PFSK-1 (cell line): ENCODE results near the gene IMP4.

Experiments used
- FOXP2 ChIP-seq: optimal IDR thresholded peaks from 2 replicates; pipeline ENCODE3; 2011; ENCODE audit warnings: borderline replicate concordance, control low read depth, inconsistent platforms; ENCODE audit not compliant: insufficient read depth; ENCODE audit errors: extremely low read length, extremely low read depth
- POLR2AphosphoS5 ChIP-seq: IDR thresholded peaks from 2 replicates; pipeline ENCODE4 v1.6.1; 2012; ENCODE audit warnings: low read depth, mild to moderate bottlenecking, control low read depth, low read length, moderate library complexity
- REST ChIP-seq, 2 experiments: IDR thresholded peaks; 2 replicates each; pipeline versions ENCODE4 v1.6.1 to v1.8.0; 2011 to 2012; ENCODE audit warnings: low read depth in 2 of 2, low read length in 2 of 2, control low read depth in 1 of 2, inconsistent platforms in 1 of 2, mild to moderate bottlenecking in 1 of 2, moderate library complexity in 1 of 2; ENCODE audit not compliant: insufficient read depth in 1 of 2
- SIN3A ChIP-seq: IDR thresholded peaks from 2 replicates; pipeline ENCODE4 v1.6.1; 2012; ENCODE audit warnings: mild to moderate bottlenecking, low read length, moderate library complexity, borderline replicate concordance; ENCODE audit not compliant: insufficient read depth
- TAF1 ChIP-seq: IDR thresholded peaks from 2 replicates; pipeline ENCODE4 v1.6.1; 2012; ENCODE audit warnings: low read length, control low read depth, borderline replicate concordance; ENCODE audit not compliant: insufficient read depth

IMP4 gene

GRCh38 chr2:130369311-130369964 is 26.7 kb downstream of the IMP4 start:
- TF ChIP-seq TAF1: no peak
- no peak for TF ChIP-seq FOXP2
- no peak for TF ChIP-seq POLR2AphosphoS5
- no peak for TF ChIP-seq REST (IDR thresholded peaks at IDR 0.05; ENCODE audit: insufficient read depth in 1 of 2, low read depth in 2 of 2, low read length in 2 of 2)
- TF ChIP-seq SIN3A: no peak

DNA sequence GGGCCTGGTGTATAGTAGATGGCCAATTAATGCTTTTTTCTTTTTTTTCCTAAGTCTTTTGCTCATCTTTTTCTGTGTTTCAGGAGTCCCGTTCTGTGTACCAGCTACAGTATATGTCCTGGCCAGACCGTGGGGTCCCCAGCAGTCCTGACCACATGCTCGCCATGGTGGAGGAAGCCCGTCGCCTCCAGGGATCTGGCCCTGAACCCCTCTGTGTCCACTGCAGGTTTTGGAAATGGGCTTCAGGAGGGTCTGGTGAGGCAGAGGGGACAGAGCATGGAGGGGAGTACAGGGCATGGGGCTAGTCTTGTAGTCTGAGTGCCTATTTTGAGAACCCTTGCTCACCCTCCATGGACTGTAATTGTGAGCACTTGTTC is 27.3 kb downstream of the IMP4 start:
- TF ChIP-seq TAF1: no peak

GRCh38 chr2:130370490-130370889 is 27.8 kb downstream of the IMP4 start:
- TF ChIP-seq POLR2AphosphoS5 (no peak), TAF1 (no peak), REST (IDR thresholded peaks at IDR 0.05; ENCODE audit: insufficient read depth in 1 of 2, low read depth in 2 of 2, low read length in 2 of 2) (no peak), FOXP2 (no peak), SIN3A (no peak)

DNA sequence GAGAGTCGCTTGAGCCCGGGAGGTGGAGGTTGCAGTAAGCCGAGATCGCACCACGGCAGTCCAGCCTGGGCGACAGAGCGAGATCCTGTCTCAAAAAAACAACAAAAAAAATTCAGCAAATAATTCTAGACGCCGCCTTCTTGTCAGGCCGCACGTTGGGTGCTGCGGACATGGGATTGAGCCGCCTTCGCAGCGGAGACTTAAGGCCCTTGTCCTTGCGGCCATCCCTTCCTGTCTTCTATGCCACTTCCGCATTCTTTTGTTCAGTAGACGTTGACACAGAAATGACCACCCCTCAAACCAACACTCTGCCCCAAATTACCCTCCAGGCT is 29.0 kb downstream of the IMP4 start:
- no peak for TF ChIP-seq SIN3A
- TF ChIP-seq POLR2AphosphoS5: no peak
- no peak for TF ChIP-seq REST (IDR thresholded peaks at IDR 0.05; ENCODE audit: insufficient read depth in 1 of 2, low read depth in 2 of 2, low read length in 2 of 2)

DNA sequence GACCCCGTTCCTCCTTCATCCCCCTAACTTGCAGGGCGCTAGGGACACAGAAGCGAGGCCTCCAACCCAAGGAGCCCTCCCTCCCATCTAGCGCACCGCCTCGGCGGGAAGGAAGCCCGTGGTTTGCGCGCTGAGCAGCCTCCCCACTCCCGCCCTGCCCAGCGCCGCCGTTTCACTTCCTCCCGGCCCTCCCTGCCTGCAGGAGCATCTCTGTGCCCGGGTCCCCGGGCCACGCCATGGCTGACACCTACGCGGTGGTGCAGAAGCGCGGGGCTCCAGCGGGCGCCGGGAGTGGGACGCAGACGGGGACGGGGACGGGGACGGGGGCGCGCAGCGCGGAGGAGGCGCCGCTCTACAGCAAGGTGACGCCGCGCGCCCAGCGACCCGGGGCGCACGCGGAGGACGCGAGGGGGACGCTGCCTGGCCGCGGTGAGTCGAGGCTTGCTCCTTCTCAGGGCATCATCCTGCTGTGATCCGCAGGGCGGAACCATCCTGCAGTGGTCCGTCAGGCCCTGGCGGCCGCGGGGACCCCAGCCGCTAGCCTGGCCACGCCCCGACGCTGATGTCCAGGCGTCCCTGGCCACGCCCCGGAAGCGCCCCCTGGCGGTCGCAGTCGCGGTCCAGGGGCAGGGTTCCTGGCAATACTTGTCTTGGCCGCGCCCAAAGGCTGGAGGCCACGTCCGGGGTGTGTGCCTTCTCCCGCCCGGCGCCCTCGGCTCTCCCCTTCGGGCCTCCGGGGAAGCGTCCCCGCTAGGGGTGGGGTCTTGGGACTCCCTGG is 29.5 kb downstream of the IMP4 start:
- TF ChIP-seq TAF1 (peak; percentile 33; the same call in 1 of the 2 replicates), REST (IDR thresholded peaks at IDR 0.05; ENCODE audit: insufficient read depth in 1 of 2, low read depth in 2 of 2, low read length in 2 of 2) (peak in 1 of 2 experiments; percentile 6; a peak in 2 of 4 replicates), SIN3A (0 out of 2 replicates have a peak, but pooled peaks have one; percentile 8), POLR2AphosphoS5 (no peak), FOXP2 (peak; percentile 91)
